SK-N-SH (cell line): Measurements from ENCODE around the gene GPR63. TPM values are rescaled to one million over a fixed set of nuclear protein-coding genes. Genes with fewer than 3 reads are reported as not detected.
A peak's percentile ranks its signal among the peaks of the same experiment; 100 is the strongest.

ENCODE experiments used
- CTCF ChIA-PET: fragments of 300-600, 350-600 bp; formaldehyde crosslinking; extraction: SDS; loops from one replicate; lab custom pipeline; 2021; lab: Yijun Ruan, JAX
- POLR2A ChIA-PET: fragments of 350-600 bp; sonication (Branson Sonifier 250); formaldehyde crosslinking; extraction: SDS; loops from one replicate; lab custom pipeline; 2020; ENCODE audit warnings: antibody characterized with exemption, inconsistent platforms; lab: Yijun Ruan, JAX
- DNase-seq: peaks from one replicate; pipeline ENCODE4 v3.0.0; 2012
- H2AFZ ChIP-seq: fragments of 200-600 bp; sonication (generic); 2 replicates; pipeline ENCODE4 v1.8.1; 2016; ENCODE audit warnings: antibody characterized with exemption, mild to moderate bottlenecking, low read depth
- H3F3A ChIP-seq: fragments of 200-600 bp; sonication (generic); replicated peaks from 2 replicates; pipeline ENCODE3; 2016; ENCODE audit warnings: antibody characterized with exemption, mild to moderate bottlenecking; ENCODE audit not compliant: insufficient read depth
- H3K27ac ChIP-seq, 2 experiments: fragments of 200-500 bp in 1 of 2; fragments of 200-600 bp in 1 of 2; sonication (Bioruptor generic) in 1 of 2; sonication (generic), shearing (Covaris generic) in 1 of 2; 2 replicates each; pipeline versions ENCODE4 v1.5.1 to v1.6.1; 2014 to 2016; ENCODE audit warnings: low read depth in 2 of 2, inconsistent platforms in 1 of 2, low read length in 1 of 2, mild to moderate bottlenecking in 1 of 2, mixed read lengths in 1 of 2
- H3K27me3 ChIP-seq: fragments of 200-600 bp; sonication (generic), shearing (Covaris generic); 2 replicates; pipeline ENCODE4 v1.6.1; 2016; ENCODE audit warnings: mixed run types; ENCODE audit not compliant: insufficient read depth
- H3K36me3 ChIP-seq, 2 experiments: fragments of 200-500 bp in 1 of 2; fragments of 200-600 bp in 1 of 2; sonication (Bioruptor generic) in 1 of 2; sonication (generic) in 1 of 2; replicated peaks in 1 of 2; 2 replicates each; pipeline versions ENCODE3 to v1.5.1; 2014 to 2016; ENCODE audit warnings: low read length in 1 of 2, mild to moderate bottlenecking in 1 of 2; ENCODE audit not compliant: insufficient read depth in 2 of 2, control insufficient read depth in 1 of 2
- H3K4me1 ChIP-seq, 2 experiments: fragments of 200-500 bp in 1 of 2; fragments of 200-600 bp in 1 of 2; sonication (Bioruptor generic) in 1 of 2; sonication (generic), shearing (Covaris generic) in 1 of 2; 2 replicates each; pipeline versions ENCODE4 v1.5.1 to v1.6.1; 2014 to 2016; ENCODE audit warnings: low read depth in 1 of 2, low read length in 1 of 2, mixed run types in 1 of 2; ENCODE audit not compliant: insufficient read depth in 2 of 2, control insufficient read depth in 1 of 2
- H3K4me2 ChIP-seq: fragments of 200-600 bp; sonication (generic), shearing (Covaris generic); 2 replicates; pipeline ENCODE4 v1.6.1; 2017; ENCODE audit warnings: mixed run types
- H3K4me3 ChIP-seq, 2 experiments: fragments of 200-500 bp in 1 of 2; fragments of 200-600 bp in 1 of 2; sonication (Bioruptor generic) in 1 of 2; sonication (generic), shearing (Covaris generic) in 1 of 2; 2 replicates each; pipeline versions ENCODE4 v1.5.1 to v1.8.1; 2014 to 2016; ENCODE audit warnings: low read depth in 2 of 2, inconsistent platforms in 1 of 2, low read length in 1 of 2, mild to moderate bottlenecking in 1 of 2, mixed read lengths in 1 of 2, moderate library complexity in 1 of 2
- H3K79me2 ChIP-seq: fragments of 200-600 bp; sonication (generic); 2 replicates; pipeline ENCODE4 v1.8.1; 2017; ENCODE audit warnings: mild to moderate bottlenecking; ENCODE audit not compliant: insufficient read depth
- H3K9ac ChIP-seq: fragments of 200-600 bp; sonication (generic); 2 replicates; pipeline ENCODE4 v1.6.1; 2017; ENCODE audit warnings: mixed run types
- H3K9me2 ChIP-seq: fragments of 200-600 bp; sonication (generic); 2 replicates; pipeline ENCODE4 v1.6.1; 2017; ENCODE audit warnings: mixed run types
- H3K9me3 ChIP-seq: fragments of 200-600 bp; sonication (generic); 2 replicates; pipeline ENCODE4 v1.6.1; 2017; ENCODE audit warnings: mixed run types, mild to moderate bottlenecking, moderate library complexity
- H4K20me1 ChIP-seq: fragments of 200-600 bp; sonication (generic); 2 replicates; pipeline ENCODE4 v1.6.1; 2017; ENCODE audit warnings: mild to moderate bottlenecking, mixed run types; ENCODE audit not compliant: insufficient read depth
- CHD2 ChIP-seq: fragments of 150-350 bp; IDR thresholded peaks from 2 replicates; pipeline ENCODE4 v1.6.1; 2018; ENCODE audit warnings: low read length; ENCODE audit not compliant: partially characterized antibody
- CTCF ChIP-seq: fragments of 200-600 bp; sonication (generic); IDR thresholded peaks from 2 replicates; pipeline ENCODE4 v1.6.1; 2017; ENCODE audit warnings: antibody characterized with exemption, mild to moderate bottlenecking, moderate library complexity
- ELF1 ChIP-seq: IDR thresholded peaks from 2 replicates; pipeline ENCODE4 v1.4.0; 2012
- EP300 ChIP-seq, 2 experiments: IDR thresholded peaks; 2 replicates each; pipeline versions ENCODE4 v1.4.0 to v1.6.1; 2012; ENCODE audit warnings: borderline replicate concordance in 1 of 2, low read depth in 1 of 2, low read length in 1 of 2
- FOXJ3 ChIP-seq: sonication (generic); formaldehyde crosslinking; IDR thresholded peaks from 2 replicates; pipeline ENCODE4 v1.5.1; 2020; ENCODE audit warnings: mild to moderate bottlenecking, missing genetic modification reagents
- GATA2 ChIP-seq: sonication (generic); formaldehyde crosslinking; IDR thresholded peaks from 2 replicates; pipeline ENCODE4 v1.5.0; 2020; ENCODE audit warnings: mild to moderate bottlenecking, missing genetic modification reagents
- MEF2A ChIP-seq: IDR thresholded peaks from 2 replicates; pipeline ENCODE4 v1.4.0; 2012; ENCODE audit warnings: low read depth, borderline replicate concordance
- MXI1 ChIP-seq: IDR thresholded peaks from 2 replicates; pipeline ENCODE4 v1.6.1; 2012; ENCODE audit warnings: mild to moderate bottlenecking, low read depth, low read length, improper control_type of control experiment
- NRF1 ChIP-seq: IDR thresholded peaks from 2 replicates; pipeline ENCODE4 v1.6.1; 2012; ENCODE audit warnings: low read depth, mild to moderate bottlenecking, low read length
- POLR2AphosphoS5 ChIP-seq: IDR thresholded peaks from 2 replicates; pipeline ENCODE4 v1.6.1; 2012; ENCODE audit warnings: low read depth, low read length
- RCOR1 ChIP-seq: fragments of 150-350 bp; IDR thresholded peaks from 2 replicates; pipeline ENCODE4 v1.6.1; 2017; ENCODE audit warnings: antibody characterized with exemption, low read length
- REST ChIP-seq: IDR thresholded peaks from 2 replicates; pipeline ENCODE4 v1.6.1; 2012; ENCODE audit warnings: mild to moderate bottlenecking, low read depth, low read length, moderate library complexity
- RXRA ChIP-seq: IDR thresholded peaks from 2 replicates; pipeline ENCODE4 v1.4.0; 2012; ENCODE audit warnings: low read depth, mild to moderate bottlenecking, borderline replicate concordance
- SIN3A ChIP-seq: IDR thresholded peaks from 2 replicates; pipeline ENCODE4 v1.6.1; 2012; ENCODE audit warnings: low read depth, mild to moderate bottlenecking, low read length, moderate library complexity, borderline replicate concordance
- SMC3 ChIP-seq: IDR thresholded peaks from 2 replicates; pipeline ENCODE4 v1.6.1; 2012; ENCODE audit warnings: low read depth, low read length, improper control_type of control experiment
- TAF1 ChIP-seq: IDR thresholded peaks from 2 replicates; pipeline ENCODE4 v1.6.1; 2012; ENCODE audit warnings: low read depth, mild to moderate bottlenecking, low read length, moderate library complexity, borderline replicate concordance
- TCF12 ChIP-seq: IDR thresholded peaks from 2 replicates; pipeline ENCODE4 v1.4.0; 2012
- USF2 ChIP-seq: fragments of 150-350 bp; IDR thresholded peaks from 2 replicates; pipeline ENCODE4 v1.6.1; 2017; ENCODE audit warnings: antibody characterized with exemption, low read length, low read depth, borderline replicate concordance
- YY1 ChIP-seq: IDR thresholded peaks from 2 replicates; pipeline ENCODE4 v1.4.0; 2012; ENCODE audit warnings: low read depth, mild to moderate bottlenecking
- WGBS: methylation state at CpG from one replicate; pipeline ENCODE4 v1.1.6; 2017; ENCODE audit warnings: low lambda C conversion rate; 5-methylcytosine and 5-hydroxymethylcytosine counted together
- polyA plus RNA-seq, 3 experiments: library from polyadenylated mRNA; depleted of rRNA; stranded (reverse); fragments of >200 nt; gene quantifications; 2 replicates each; pipeline ENCODE4 v1.2.3, GENCODE V29; 2012
- TF ChIP-seq, protein P1 (sequence below): IDR thresholded peaks from 2 replicates; pipeline ENCODE4 v1.4.0; 2012; ENCODE audit warnings: low read depth, borderline replicate concordance
- TF ChIP-seq, protein P2 (sequence below): IDR thresholded peaks from 2 replicates; pipeline ENCODE4; 2012

Gene GPR63
- polyA plus RNA-seq (2012; rRNA removed), result 0.53 and 0.73 TPM in 2 replicates
- polyA plus RNA-seq (2012; cell fraction: cytosol; rRNA removed), result 0.55 and 0.63 TPM in 2 replicates
- 0.59 and 1.2 TPM in 2 replicates for polyA plus RNA-seq (2012; cell fraction: nucleus; rRNA removed)

GRCh38 chr6:96837081-96837971 is at the start of gene GPR63:
Gene GPR63 (minus strand): TSS chr6:96837477. CDS start chr6:96799731, 37,746 bp downstream.
- peak; percentile 90 for DNase-seq
- Histone ChIP-seq H3F3A (no peaks in the 10 kb centered on the region), H3K4me1 (peaks cover 0 to 8% of the 10 kb centered on the region in 2 experiments; a peak in 2 of 4 replicates), H3K36me3 (no peaks in the 10 kb centered on the region), H3K79me2 (no peaks in the 10 kb centered on the region; the same call in 1 of the 2 replicates), H3K9me3 (no peaks in the 10 kb centered on the region), H3K9ac (peak within 1 kb of the TSS; percentile 78), H3K9me2 (no peaks in the 10 kb centered on the region), H3K27ac (peak within 1 kb of the TSS; percentile 44 to 50; a peak in 3 of 4 replicates), H3K4me3 (peak within 1 kb of the TSS; percentile 92 to 97), H2AFZ (peak within 1 kb of the TSS; percentile 95), H3K27me3 (no peaks in the 10 kb centered on the region), H3K4me2 (peak within 1 kb of the TSS; percentile 86), H4K20me1 (no peaks in the 10 kb centered on the region)
- WGBS, result 2% methylated on average over 36 of the region's 80 CpGs
- CTCF ChIA-PET, result interaction anchor here (1.7 to 5.0 kb wide), 2 partner anchors 61 to 210 kb away, joined by 4 to 27 read pairs; partner anchors contain the start of gene NDUFAF4
- POLR2A ChIA-PET, result no interaction called here
- TF ChIP-seq, protein P1, sequence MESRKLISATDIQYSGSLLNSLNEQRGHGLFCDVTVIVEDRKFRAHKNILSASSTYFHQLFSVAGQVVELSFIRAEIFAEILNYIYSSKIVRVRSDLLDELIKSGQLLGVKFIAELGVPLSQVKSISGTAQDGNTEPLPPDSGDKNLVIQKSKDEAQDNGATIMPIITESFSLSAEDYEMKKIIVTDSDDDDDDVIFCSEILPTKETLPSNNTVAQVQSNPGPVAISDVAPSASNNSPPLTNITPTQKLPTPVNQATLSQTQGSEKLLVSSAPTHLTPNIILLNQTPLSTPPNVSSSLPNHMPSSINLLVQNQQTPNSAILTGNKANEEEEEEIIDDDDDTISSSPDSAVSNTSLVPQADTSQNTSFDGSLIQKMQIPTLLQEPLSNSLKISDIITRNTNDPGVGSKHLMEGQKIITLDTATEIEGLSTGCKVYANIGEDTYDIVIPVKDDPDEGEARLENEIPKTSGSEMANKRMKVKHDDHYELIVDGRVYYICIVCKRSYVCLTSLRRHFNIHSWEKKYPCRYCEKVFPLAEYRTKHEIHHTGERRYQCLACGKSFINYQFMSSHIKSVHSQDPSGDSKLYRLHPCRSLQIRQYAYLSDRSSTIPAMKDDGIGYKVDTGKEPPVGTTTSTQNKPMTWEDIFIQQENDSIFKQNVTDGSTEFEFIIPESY, result 0 out of 2 replicates have a peak, but pooled peaks have one; percentile 12
- TF ChIP-seq GATA2 (CRISPR knock-in tag), result no peak
- peak; percentile 23; the same call in 1 of the 2 replicates for TF ChIP-seq SIN3A
- 0 out of 2 replicates have a peak, but pooled peaks have one; percentile 23 for TF ChIP-seq YY1
- no peak for TF ChIP-seq FOXJ3 (CRISPR knock-in tag)
- peak; percentile 75; the same call in 1 of the 2 replicates for TF ChIP-seq TAF1
- TF ChIP-seq RXRA, result no peak
- TF ChIP-seq NRF1, result no peak
- no peak for TF ChIP-seq USF2
- no peak for TF ChIP-seq TCF12
- TF ChIP-seq SMC3, result no peak
- TF ChIP-seq CTCF, result no peak
- TF ChIP-seq CHD2, result peak; percentile 57
- TF ChIP-seq, protein P2, sequence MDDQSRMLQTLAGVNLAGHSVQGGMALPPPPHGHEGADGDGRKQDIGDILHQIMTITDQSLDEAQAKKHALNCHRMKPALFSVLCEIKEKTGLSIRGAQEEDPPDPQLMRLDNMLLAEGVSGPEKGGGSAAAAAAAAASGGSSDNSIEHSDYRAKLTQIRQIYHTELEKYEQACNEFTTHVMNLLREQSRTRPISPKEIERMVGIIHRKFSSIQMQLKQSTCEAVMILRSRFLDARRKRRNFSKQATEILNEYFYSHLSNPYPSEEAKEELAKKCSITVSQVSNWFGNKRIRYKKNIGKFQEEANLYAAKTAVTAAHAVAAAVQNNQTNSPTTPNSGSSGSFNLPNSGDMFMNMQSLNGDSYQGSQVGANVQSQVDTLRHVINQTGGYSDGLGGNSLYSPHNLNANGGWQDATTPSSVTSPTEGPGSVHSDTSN, result no peak
- TF ChIP-seq MEF2A, result no peak
- TF ChIP-seq REST, result no peak
- TF ChIP-seq RCOR1, result 0 out of 2 replicates have a peak, but pooled peaks have one; percentile 21
- TF ChIP-seq EP300 (IDR thresholded peaks at IDR 0.05; ENCODE audit: borderline replicate concordance in 1 of 2, low read depth in 1 of 2, low read length in 1 of 2), result no peak
- TF ChIP-seq POLR2AphosphoS5, result peak; percentile 57; the same call in 1 of the 2 replicates
- TF ChIP-seq ELF1, result no peak
- peak; percentile 45 for TF ChIP-seq MXI1
